Activated CD8-positive, alpha-beta memory T cell treated with anti-CD3 and anti-CD28 coated beads, Interleukin-2, amount 50 U/mL, for 1 hour (primary cell): ENCODE measurements around the gene MAML3.

ENCODE experiments used
- DNase-seq: peaks from one replicate; pipeline ENCODE4 v3.0.0-alpha.2; 2020; ENCODE audit errors: extremely low read depth

MAML3 gene

GRCh38 chr4:140046016-140046415 lies 108.0 kb downstream of the MAML3 start:
- DNase-seq, result no peak

- no peak for DNase-seq
These were observed 109.6 kb downstream of the MAML3 start for GRCh38 chr4:140044337-140044902.

- no peak for DNase-seq
These were observed 111.3 kb downstream of the MAML3 start for GRCh38 chr4:140042634-140043033.

- DNase-seq, result no peak
These were observed 115.9 kb downstream of the MAML3 start for GRCh38 chr4:140038031-140038533.

- DNase-seq, result no peak
These were observed 116.5 kb downstream of the MAML3 start for GRCh38 chr4:140037353-140038030.

- DNase-seq, result no peak
These were observed 122.3 kb downstream of the MAML3 start for GRCh38 chr4:140031706-140032105.

- DNase-seq, result no peak
These were observed 122.9 kb downstream of the MAML3 start for GRCh38 chr4:140031061-140031460.

- DNase-seq, result no peak
These were observed 125.1 kb downstream of the MAML3 start for GRCh38 chr4:140028676-140029517.

GRCh38 chr4:140028101-140028500 lies 125.9 kb downstream of the MAML3 start:
- DNase-seq, result no peak

- no peak for DNase-seq
These were observed 126.9 kb downstream of the MAML3 start for GRCh38 chr4:140027101-140027500.

- no peak for DNase-seq
These were observed 128.5 kb downstream of the MAML3 start for GRCh38 chr4:140025470-140025869.

GRCh38 chr4:140020457-140021361 lies 133.3 kb downstream of the MAML3 start:
- DNase-seq, result no peak

GRCh38 chr4:140019619-140020347 lies 134.2 kb downstream of the MAML3 start:
- no peak for DNase-seq

GRCh38 chr4:140018931-140019618 lies 134.9 kb downstream of the MAML3 start:
- no peak for DNase-seq

GRCh38 chr4:140014284-140014683 lies 139.7 kb downstream of the MAML3 start:
- DNase-seq, result no peak

GRCh38 chr4:140012688-140013486 lies 141.1 kb downstream of the MAML3 start:
- DNase-seq, result peak; percentile 40

GRCh38 chr4:140005699-140006098 lies 148.3 kb downstream of the MAML3 start:
- DNase-seq, result no peak

- no peak for DNase-seq
These were observed 148.9 kb downstream of the MAML3 start for GRCh38 chr4:140004922-140005627.

- DNase-seq, result no peak
These were observed 149.5 kb downstream of the MAML3 start for GRCh38 chr4:140004549-140004895.
